WTC11 (cell line): Measurements from ENCODE around the gene LMLN. TPM values are rescaled to one million over a fixed set of nuclear protein-coding genes. Genes with fewer than 3 reads are reported as not detected.

Source experiments
- ATAC-seq: fragments of 200-7000 bp; cut with Tn5 transposase; 2 replicates; pipeline ENCODE4 v1.10.0; 2021; ENCODE audit warnings: mild to moderate bottlenecking, moderate library complexity
- CTCF ChIA-PET: fragments of 300-600 bp; sonication (Branson Sonifier 250); formaldehyde crosslinking; loops from one replicate; lab custom pipeline; 2021; ENCODE audit warnings: antibody characterized with exemption; lab: Charles Lee
- POLR2A ChIA-PET: fragments of 350-600 bp; sonication (Branson Sonifier 250); formaldehyde crosslinking; loops from one replicate; lab custom pipeline; 2021; ENCODE audit warnings: antibody characterized with exemption; lab: Charles Lee
- DNase-seq: peaks from one replicate; pipeline ENCODE4 v3.0.0; 2021; ENCODE audit warnings: low spot score
- H3K27ac Mint-ChIP-seq: 2 replicates; pipeline ENCODE4 v1.8.0; 2021; ENCODE audit warnings: mixed read lengths
- H3K27me3 Mint-ChIP-seq: 2 replicates; pipeline ENCODE4 v1.8.0; 2021; ENCODE audit warnings: low read depth, mild to moderate bottlenecking, moderate library complexity, mixed read lengths
- H3K36me3 Mint-ChIP-seq: 2 replicates; pipeline ENCODE4 v1.8.0; 2021; ENCODE audit warnings: mixed read lengths
- H3K4me1 Mint-ChIP-seq: 2 replicates; pipeline ENCODE4 v1.8.0; 2022; ENCODE audit warnings: mixed read lengths
- H3K4me3 Mint-ChIP-seq: 2 replicates; pipeline ENCODE4 v1.8.0; 2021; ENCODE audit warnings: mild to moderate bottlenecking, moderate library complexity, mixed read lengths
- H3K9me3 Mint-ChIP-seq: 2 replicates; pipeline ENCODE4 v1.8.0; 2021; ENCODE audit warnings: mixed read lengths
- AFF4 ChIP-seq: sonication (generic); formaldehyde crosslinking; IDR thresholded peaks from 2 replicates; pipeline ENCODE4 v1.8.1; 2023; ENCODE audit warnings: mild to moderate bottlenecking, missing genetic modification reagents, borderline replicate concordance
- ARID4B ChIP-seq: sonication (generic); formaldehyde crosslinking; IDR thresholded peaks from 2 replicates; pipeline ENCODE4 v1.8.0; 2023; ENCODE audit warnings: missing genetic modification reagents, mild to moderate bottlenecking, borderline replicate concordance
- ETV6 ChIP-seq: sonication (generic); formaldehyde crosslinking; IDR thresholded peaks from 2 replicates; pipeline ENCODE4 v1.8.1; 2022; ENCODE audit warnings: mild to moderate bottlenecking, missing genetic modification reagents
- HMGXB4 ChIP-seq: sonication (generic); formaldehyde crosslinking; IDR thresholded peaks from 2 replicates; pipeline ENCODE4 v1.8.1; 2023; ENCODE audit warnings: mild to moderate bottlenecking, moderate library complexity, missing genetic modification reagents
- TEAD1 ChIP-seq: sonication (generic); formaldehyde crosslinking; IDR thresholded peaks from 2 replicates; pipeline ENCODE4 v1.8.0; 2022; ENCODE audit warnings: mild to moderate bottlenecking, missing genetic modification reagents
- TP53 ChIP-seq: sonication (generic); formaldehyde crosslinking; IDR thresholded peaks from 2 replicates; pipeline ENCODE4 v1.8.1; 2023; ENCODE audit warnings: mild to moderate bottlenecking, missing genetic modification reagents
- ZNF423 ChIP-seq: fragments of 250-450 bp; sonication (Bioruptor Pico); IDR thresholded peaks from 2 replicates; pipeline ENCODE4 v2.1.2; 2022; ENCODE audit warnings: mild to moderate bottlenecking, moderate library complexity
- total RNA-seq: library from RNA; stranded (reverse); gene quantifications from 3 replicates; pipeline ENCODE4 v1.2.3, GENCODE V29; 2021
- TF ChIP-seq, protein P1 (sequence below): fragments of 200-600 bp; IDR thresholded peaks from 2 replicates; pipeline ENCODE4 v1.8.0; 2022; ENCODE audit warnings: antibody characterized with exemption
- TF ChIP-seq, protein P2 (sequence below): sonication (generic); formaldehyde crosslinking; IDR thresholded peaks from 2 replicates; pipeline ENCODE4 v1.8.0; 2022; ENCODE audit warnings: mild to moderate bottlenecking, missing genetic modification reagents
- TF ChIP-seq, protein P3 (sequence below): sonication (generic); formaldehyde crosslinking; IDR thresholded peaks from 2 replicates; pipeline ENCODE4 v1.8.0; 2022; ENCODE audit warnings: mild to moderate bottlenecking, missing genetic modification reagents

The LMLN gene
- total RNA-seq, 1 experiment from 2014 or later: 5.2 TPM

DNA sequence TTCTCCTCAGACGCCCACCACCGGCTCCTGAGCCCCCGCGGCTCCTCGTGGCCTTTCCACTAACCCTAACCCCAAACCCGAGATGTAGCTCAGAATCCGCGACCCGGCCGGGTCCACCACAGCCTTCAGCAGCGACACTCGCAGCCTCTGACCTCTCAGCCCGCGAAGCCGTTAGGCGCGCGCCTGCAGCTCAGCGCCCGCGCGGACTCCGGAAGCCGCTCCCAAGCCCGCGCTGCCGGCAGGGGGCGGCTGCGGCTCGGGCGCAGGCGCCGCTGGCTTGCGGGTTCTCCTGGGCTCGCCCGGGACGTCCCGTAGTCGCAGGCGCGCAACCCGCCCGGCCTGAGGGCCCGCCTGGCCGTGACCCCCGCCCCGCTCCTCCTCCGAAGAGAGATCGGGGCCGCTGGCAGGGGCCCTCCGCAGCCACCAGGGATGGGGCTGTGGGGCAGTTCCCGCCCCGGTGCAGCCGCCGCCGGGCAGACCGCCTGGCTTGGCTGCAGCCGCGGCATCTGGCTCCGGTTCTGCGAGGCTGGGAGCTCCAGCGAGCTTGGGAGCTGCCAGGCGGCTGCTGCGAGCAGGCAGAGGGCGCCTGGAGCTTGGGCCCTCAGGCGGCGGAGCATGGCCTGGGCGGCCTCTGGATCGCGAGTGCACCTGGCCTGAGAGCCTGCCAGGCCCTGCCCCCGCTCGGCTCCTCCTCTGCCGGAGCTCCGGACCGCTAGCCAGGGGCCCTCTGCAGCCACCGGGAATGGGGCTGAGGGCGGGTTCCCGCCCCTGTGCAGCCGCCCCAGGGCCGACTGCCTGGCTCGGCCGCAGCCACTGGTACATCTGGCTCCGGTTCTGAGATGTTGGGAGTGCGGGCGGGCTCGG, 120.7 kb downstream of the LMLN start:
- peaks cover 4% of the 10 kb centered on the region; the same call in 1 of the 2 replicates for H3K36me3 Mint-ChIP-seq
- ATAC-seq: peak; percentile 83
- ChIA-PET POLR2A (interaction anchor here (0.6 kb wide), 1 partner anchor 14 kb away, joined by 4 read pairs; no protein-coding TSS in a partner anchor), CTCF (interaction anchor here (0.6 to 2.4 kb wide), 16 partner anchors 9 to 1447 kb away, joined by 3 to 55 read pairs (median 4); no protein-coding TSS in a partner anchor)
- TF ChIP-seq TP53 (CRISPR knock-in tag): no peak
- TF ChIP-seq ARID4B: 0 out of 2 replicates have a peak, but pooled peaks have one; percentile 60
- peak; percentile 74; the same call in 1 of the 2 replicates for TF ChIP-seq HMGXB4
- 0 out of 2 replicates have a peak, but pooled peaks have one; percentile 17 for TF ChIP-seq TEAD1
- TF ChIP-seq ZNF423: no peak
- TF ChIP-seq, protein P1, sequence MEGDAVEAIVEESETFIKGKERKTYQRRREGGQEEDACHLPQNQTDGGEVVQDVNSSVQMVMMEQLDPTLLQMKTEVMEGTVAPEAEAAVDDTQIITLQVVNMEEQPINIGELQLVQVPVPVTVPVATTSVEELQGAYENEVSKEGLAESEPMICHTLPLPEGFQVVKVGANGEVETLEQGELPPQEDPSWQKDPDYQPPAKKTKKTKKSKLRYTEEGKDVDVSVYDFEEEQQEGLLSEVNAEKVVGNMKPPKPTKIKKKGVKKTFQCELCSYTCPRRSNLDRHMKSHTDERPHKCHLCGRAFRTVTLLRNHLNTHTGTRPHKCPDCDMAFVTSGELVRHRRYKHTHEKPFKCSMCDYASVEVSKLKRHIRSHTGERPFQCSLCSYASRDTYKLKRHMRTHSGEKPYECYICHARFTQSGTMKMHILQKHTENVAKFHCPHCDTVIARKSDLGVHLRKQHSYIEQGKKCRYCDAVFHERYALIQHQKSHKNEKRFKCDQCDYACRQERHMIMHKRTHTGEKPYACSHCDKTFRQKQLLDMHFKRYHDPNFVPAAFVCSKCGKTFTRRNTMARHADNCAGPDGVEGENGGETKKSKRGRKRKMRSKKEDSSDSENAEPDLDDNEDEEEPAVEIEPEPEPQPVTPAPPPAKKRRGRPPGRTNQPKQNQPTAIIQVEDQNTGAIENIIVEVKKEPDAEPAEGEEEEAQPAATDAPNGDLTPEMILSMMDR: peak; percentile 54; the same call in 1 of the 2 replicates
- TF ChIP-seq, protein P2, sequence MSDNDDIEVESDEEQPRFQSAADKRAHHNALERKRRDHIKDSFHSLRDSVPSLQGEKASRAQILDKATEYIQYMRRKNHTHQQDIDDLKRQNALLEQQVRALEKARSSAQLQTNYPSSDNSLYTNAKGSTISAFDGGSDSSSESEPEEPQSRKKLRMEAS (CRISPR knock-in tag): peak; percentile 59
- no peak for TF ChIP-seq AFF4 (CRISPR knock-in tag)
- TF ChIP-seq, protein P3, sequence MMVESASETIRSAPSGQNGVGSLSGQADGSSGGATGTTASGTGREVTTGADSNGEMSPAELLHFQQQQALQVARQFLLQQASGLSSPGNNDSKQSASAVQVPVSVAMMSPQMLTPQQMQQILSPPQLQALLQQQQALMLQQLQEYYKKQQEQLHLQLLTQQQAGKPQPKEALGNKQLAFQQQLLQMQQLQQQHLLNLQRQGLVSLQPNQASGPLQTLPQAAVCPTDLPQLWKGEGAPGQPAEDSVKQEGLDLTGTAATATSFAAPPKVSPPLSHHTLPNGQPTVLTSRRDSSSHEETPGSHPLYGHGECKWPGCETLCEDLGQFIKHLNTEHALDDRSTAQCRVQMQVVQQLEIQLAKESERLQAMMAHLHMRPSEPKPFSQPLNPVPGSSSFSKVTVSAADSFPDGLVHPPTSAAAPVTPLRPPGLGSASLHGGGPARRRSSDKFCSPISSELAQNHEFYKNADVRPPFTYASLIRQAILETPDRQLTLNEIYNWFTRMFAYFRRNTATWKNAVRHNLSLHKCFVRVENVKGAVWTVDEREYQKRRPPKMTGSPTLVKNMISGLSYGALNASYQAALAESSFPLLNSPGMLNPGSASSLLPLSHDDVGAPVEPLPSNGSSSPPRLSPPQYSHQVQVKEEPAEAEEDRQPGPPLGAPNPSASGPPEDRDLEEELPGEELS (CRISPR knock-in tag): no peak
- TF ChIP-seq ETV6: peak; percentile 56; the same call in 1 of the 2 replicates
- peak; percentile 81 for DNase-seq
- H3K4me3 Mint-ChIP-seq: peak overlapping the region; percentile 72
- H3K27ac Mint-ChIP-seq: no peak overlapping the region
- peaks cover 8% of the 10 kb centered on the region; the same call in 1 of the 2 replicates for H3K4me1 Mint-ChIP-seq
- peaks cover 85% of the 10 kb centered on the region for H3K27me3 Mint-ChIP-seq
- H3K9me3 Mint-ChIP-seq: peaks cover 5% of the 10 kb centered on the region
